ENCODE measurements around the gene FAAH. TPM values are rescaled to one million over a fixed set of nuclear protein-coding genes. Genes with fewer than 3 reads are reported as not detected.

The FAAH gene
- total and polyA plus RNA-seq, 2 of the 4 experiments (the other 2 are of a cell fraction) = under 0.01 to 0.19 TPM

DNA sequence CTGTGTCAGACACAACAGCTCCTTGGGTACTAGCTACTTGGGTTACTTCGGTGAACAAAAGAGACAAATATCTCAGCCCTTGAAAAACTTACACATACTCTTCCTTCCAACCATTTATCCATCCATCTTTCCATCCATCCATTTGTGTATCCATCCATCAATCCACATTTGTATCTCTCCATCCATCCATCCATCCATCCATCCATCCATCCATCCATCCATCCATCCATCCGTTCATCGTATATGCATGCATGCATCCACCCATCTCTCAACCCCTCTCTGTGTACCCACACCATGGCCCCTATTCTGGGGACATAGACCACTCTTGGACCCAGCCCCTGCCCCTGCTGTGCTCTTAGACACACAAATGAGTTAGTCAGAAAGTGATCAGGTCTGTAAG is 40.2 kb downstream of the FAAH start:
- ATAC-seq (ENCODE audit: low read depth) (no peak), DNase-seq (no peak)
- Histone ChIP-seq H3K27ac (ENCODE audit: insufficient read depth, low read length) (no peak overlapping the region), H3K4me1 (ENCODE audit: control insufficient read depth, insufficient read depth, low read length) (no peaks in the 10 kb centered on the region), H4K5ac (ENCODE audit: low read depth, low read length) (no peak overlapping the region), H3K36me3 (ENCODE audit: control insufficient read depth, insufficient read depth, low read length) (no peaks in the 10 kb centered on the region), H3K9me3 (ENCODE audit: control insufficient read depth, insufficient read depth, low read length) (no peaks in the 10 kb centered on the region), H3K4me3 (ENCODE audit: insufficient read depth, low read depth, low read length) (no peak overlapping the region), H3K14ac (replicated peaks; ENCODE audit: low read depth, low read length) (no peak overlapping the region), H2BK120ac (ENCODE audit: low read depth, low read length) (no peak overlapping the region), H3K56ac (ENCODE audit: extremely low read depth, insufficient read depth, low read length) (no peak overlapping the region), H3K9ac (ENCODE audit: low read depth, low read length) (no peak overlapping the region), H3K27me3 (ENCODE audit: control insufficient read depth, insufficient read depth, low read length) (peaks cover 39% of the 10 kb centered on the region), H3K4me2 (ENCODE audit: low read depth, low read length) (no peak overlapping the region), H2AK5ac (ENCODE audit: low read depth, low read length) (no peak overlapping the region), H2AK9ac (replicated peaks; ENCODE audit: low read depth, low read length, poor library complexity) (no peak overlapping the region), H2BK20ac (ENCODE audit: low read depth, low read length) (no peak overlapping the region), H3K18ac (ENCODE audit: low read depth, low read length) (no peak overlapping the region), H3K23ac (ENCODE audit: low read depth, low read length) (no peak overlapping the region), H4K20me1 (ENCODE audit: insufficient read depth, low read length) (no peaks in the 10 kb centered on the region), H3K4ac (ENCODE audit: low read depth, low read length) (no peak overlapping the region), H2BK15ac (ENCODE audit: low read depth, low read length) (no peak overlapping the region), H4K8ac (ENCODE audit: low read depth in 2 of 2, low read length in 2 of 2) (no peak overlapping the region), H4K91ac (ENCODE audit: insufficient read depth, low read depth, low read length) (no peak overlapping the region), H2AFZ (replicated peaks; ENCODE audit: low read length, poor library complexity) (no peak overlapping the region), H3K79me1 (ENCODE audit: low read depth in 1 of 2, low read length in 2 of 2) (no peaks in the 10 kb centered on the region), H3K9me1 (ENCODE audit: insufficient read depth, low read length) (no peaks in the 10 kb centered on the region), H2BK5ac (ENCODE audit: low read depth, low read length, poor library complexity, severe bottlenecking) (no peak overlapping the region)
- WGBS, 2 experiments (ENCODE audit: extremely low coverage in 2 of 2, insufficient read length in 1 of 2) = 71% methylated on average over 3 of the region's 3 CpGs; no CpG with 5 or more reads in 1 of the 2 experiments
- dilution Hi-C loops (cut with HindIII; ENCODE audit: low sequenced_read_pairs, unreplicated experiment) = no loop called here
- intact Hi-C loops (cut with micrococcal nuclease) = no loop called here
- TF ChIP-seq MAFK (IDR thresholded peaks at IDR 0.05; ENCODE audit: low read depth, low read length) (no peak), BHLHE40 (IDR thresholded peaks at IDR 0.05; ENCODE audit: low read depth, low read length) (no peak), RAD21 (IDR thresholded peaks at IDR 0.05; ENCODE audit: low read length) (no peak), RCOR1 (IDR thresholded peaks at IDR 0.05; ENCODE audit: insufficient replicate concordance, low read length) (no peak), SMC3 (IDR thresholded peaks at IDR 0.05; ENCODE audit: low read depth, low read length) (no peak), POLR2A (IDR thresholded peaks at IDR 0.05; ENCODE audit: low read depth, low read length) (no peak), CHD1 (IDR thresholded peaks at IDR 0.05; ENCODE audit: low read depth, low read length) (no peak), NFE2L2 (IDR thresholded peaks at IDR 0.05; ENCODE audit: low read depth, low read length) (no peak), CEBPB (IDR thresholded peaks at IDR 0.05; ENCODE audit: low read depth, low read length) (no peak), RFX5 (IDR thresholded peaks at IDR 0.05; ENCODE audit: low read depth, low read length) (no peak), FOS (IDR thresholded peaks at IDR 0.05; ENCODE audit: low read depth, low read length) (no peak), MXI1 (IDR thresholded peaks at IDR 0.05; ENCODE audit: borderline replicate concordance, low read depth, low read length) (no peak), MAZ (IDR thresholded peaks at IDR 0.05; ENCODE audit: borderline replicate concordance, low read depth, low read length) (no peak)
- TF ChIP-seq, protein P1, sequence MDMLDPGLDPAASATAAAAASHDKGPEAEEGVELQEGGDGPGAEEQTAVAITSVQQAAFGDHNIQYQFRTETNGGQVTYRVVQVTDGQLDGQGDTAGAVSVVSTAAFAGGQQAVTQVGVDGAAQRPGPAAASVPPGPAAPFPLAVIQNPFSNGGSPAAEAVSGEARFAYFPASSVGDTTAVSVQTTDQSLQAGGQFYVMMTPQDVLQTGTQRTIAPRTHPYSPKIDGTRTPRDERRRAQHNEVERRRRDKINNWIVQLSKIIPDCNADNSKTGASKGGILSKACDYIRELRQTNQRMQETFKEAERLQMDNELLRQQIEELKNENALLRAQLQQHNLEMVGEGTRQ (IDR thresholded peaks at IDR 0.05; ENCODE audit: low read depth, low read length) = no peak
- TF ChIP-seq, protein P2, sequence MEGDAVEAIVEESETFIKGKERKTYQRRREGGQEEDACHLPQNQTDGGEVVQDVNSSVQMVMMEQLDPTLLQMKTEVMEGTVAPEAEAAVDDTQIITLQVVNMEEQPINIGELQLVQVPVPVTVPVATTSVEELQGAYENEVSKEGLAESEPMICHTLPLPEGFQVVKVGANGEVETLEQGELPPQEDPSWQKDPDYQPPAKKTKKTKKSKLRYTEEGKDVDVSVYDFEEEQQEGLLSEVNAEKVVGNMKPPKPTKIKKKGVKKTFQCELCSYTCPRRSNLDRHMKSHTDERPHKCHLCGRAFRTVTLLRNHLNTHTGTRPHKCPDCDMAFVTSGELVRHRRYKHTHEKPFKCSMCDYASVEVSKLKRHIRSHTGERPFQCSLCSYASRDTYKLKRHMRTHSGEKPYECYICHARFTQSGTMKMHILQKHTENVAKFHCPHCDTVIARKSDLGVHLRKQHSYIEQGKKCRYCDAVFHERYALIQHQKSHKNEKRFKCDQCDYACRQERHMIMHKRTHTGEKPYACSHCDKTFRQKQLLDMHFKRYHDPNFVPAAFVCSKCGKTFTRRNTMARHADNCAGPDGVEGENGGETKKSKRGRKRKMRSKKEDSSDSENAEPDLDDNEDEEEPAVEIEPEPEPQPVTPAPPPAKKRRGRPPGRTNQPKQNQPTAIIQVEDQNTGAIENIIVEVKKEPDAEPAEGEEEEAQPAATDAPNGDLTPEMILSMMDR (conservative IDR thresholded peaks at IDR 0.05; ENCODE audit: low read depth, low read length) = no peak
- TF ChIP-seq, protein P3, sequence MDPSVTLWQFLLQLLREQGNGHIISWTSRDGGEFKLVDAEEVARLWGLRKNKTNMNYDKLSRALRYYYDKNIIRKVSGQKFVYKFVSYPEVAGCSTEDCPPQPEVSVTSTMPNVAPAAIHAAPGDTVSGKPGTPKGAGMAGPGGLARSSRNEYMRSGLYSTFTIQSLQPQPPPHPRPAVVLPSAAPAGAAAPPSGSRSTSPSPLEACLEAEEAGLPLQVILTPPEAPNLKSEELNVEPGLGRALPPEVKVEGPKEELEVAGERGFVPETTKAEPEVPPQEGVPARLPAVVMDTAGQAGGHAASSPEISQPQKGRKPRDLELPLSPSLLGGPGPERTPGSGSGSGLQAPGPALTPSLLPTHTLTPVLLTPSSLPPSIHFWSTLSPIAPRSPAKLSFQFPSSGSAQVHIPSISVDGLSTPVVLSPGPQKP (IDR thresholded peaks at IDR 0.05; ENCODE audit: borderline replicate concordance, low read depth, low read length) = no peak
- POLR2A ChIA-PET (ENCODE audit: unreplicated experiment) = no interaction called here
- in situ Hi-C loops (cut with MboI; ENCODE audit: low sequenced_read_pairs) = no loop called here
- CTCF ChIA-PET = interaction anchor here (0.5 kb wide), 1 partner anchor 113 kb away, joined by 3 read pairs; no protein-coding TSS in a partner anchor
- no TSS peak for BruUV-seq (replicated peaks)
